Keratinocyte (primary cell): ENCODE results near the gene CHST12. TPM values are rescaled to one million over a fixed set of nuclear protein-coding genes. Genes with fewer than 3 reads are reported as not detected.

Source experiments
- DNase-seq: peaks from one replicate; pipeline ENCODE4 v3.0.0-alpha.2; 2011; ENCODE audit warnings: low read depth, missing footprints, low spot score
- FAIRE-seq: peaks from 2 replicates; lab custom pipeline; 2011; peaks lifted over from hg19 to GRCh38; lab: Jason Lieb, UNC
- H2AFZ ChIP-seq: 2 replicates; pipeline ENCODE4 v1.6.0; 2012; ENCODE audit warnings: low read length, control low read depth, inconsistent platforms; ENCODE audit not compliant: control insufficient read depth
- H3K27ac ChIP-seq: 2 replicates; pipeline ENCODE4 v1.5.1; 2011; ENCODE audit warnings: low read length; ENCODE audit not compliant: control insufficient read depth, insufficient read depth
- H3K27me3 ChIP-seq: 3 replicates; pipeline ENCODE4 v1.6.0; 2011; ENCODE audit warnings: low read length; ENCODE audit not compliant: control insufficient read depth, insufficient read depth; ENCODE audit errors: extremely low read depth
- H3K36me3 ChIP-seq, 2 experiments: 2 replicates in 1 of 2; 3 replicates in 1 of 2; pipeline ENCODE4 v1.5.1; 2011; ENCODE audit warnings: low read length in 2 of 2, mild to moderate bottlenecking in 1 of 2; ENCODE audit not compliant: control insufficient read depth in 2 of 2, insufficient read depth in 2 of 2; ENCODE audit errors: extremely low read depth in 1 of 2
- H3K4me1 ChIP-seq: 3 replicates; pipeline ENCODE4 v1.5.1; 2011; ENCODE audit warnings: low read length; ENCODE audit not compliant: control insufficient read depth, insufficient read depth; ENCODE audit errors: extremely low read depth
- H3K4me2 ChIP-seq: 3 replicates; pipeline ENCODE4 v1.6.0; 2011; ENCODE audit warnings: low read depth, low read length; ENCODE audit not compliant: control insufficient read depth, insufficient read depth; ENCODE audit errors: extremely low read depth
- H3K4me3 ChIP-seq, 3 experiments: fragments of 200-600 bp in 1 of 3; sonication (generic) in 1 of 3; 2 replicates in 2 of 3; 3 replicates in 1 of 3; pipeline ENCODE4 v1.5.1; 2011 to 2016; ENCODE audit warnings: low read length in 3 of 3, mild to moderate bottlenecking in 3 of 3, control low read depth in 2 of 3, inconsistent platforms in 1 of 3, low read depth in 1 of 3, mixed read lengths in 1 of 3, mixed run types in 1 of 3, moderate library complexity in 1 of 3; ENCODE audit not compliant: control insufficient read depth in 2 of 3, insufficient read depth in 2 of 3; ENCODE audit errors: extremely low read depth in 1 of 3
- H3K79me2 ChIP-seq: 2 replicates; pipeline ENCODE4 v1.6.0; 2012; ENCODE audit warnings: low read length; ENCODE audit not compliant: control insufficient read depth, insufficient read depth
- H3K9ac ChIP-seq: 3 replicates; pipeline ENCODE4 v1.6.0; 2011; ENCODE audit warnings: low read length; ENCODE audit not compliant: control insufficient read depth, insufficient read depth; ENCODE audit errors: extremely low read depth
- H3K9me1 ChIP-seq: 3 replicates; pipeline ENCODE4 v1.6.0; 2011; ENCODE audit warnings: low read length; ENCODE audit not compliant: control insufficient read depth, insufficient read depth; ENCODE audit errors: extremely low read depth
- H3K9me3 ChIP-seq: 2 replicates; pipeline ENCODE4 v1.5.1; 2012; ENCODE audit warnings: low read depth, low read length; ENCODE audit not compliant: control insufficient read depth
- H4K20me1 ChIP-seq: 3 replicates; pipeline ENCODE4 v1.6.0; 2011; ENCODE audit warnings: low read length; ENCODE audit not compliant: control insufficient read depth, insufficient read depth; ENCODE audit errors: extremely low read depth
- CTCF ChIP-seq, 3 experiments: IDR thresholded peaks in 1 of 3; conservative IDR thresholded peaks in 1 of 3; optimal IDR thresholded peaks in 1 of 3; 2 replicates in 2 of 3; 3 replicates in 1 of 3; pipeline versions ENCODE3 to v1.5.1; 2011; ENCODE audit warnings: low read length in 3 of 3, mild to moderate bottlenecking in 3 of 3, moderate library complexity in 2 of 3, control low read depth in 1 of 3, inconsistent platforms in 1 of 3; ENCODE audit not compliant: insufficient read depth in 2 of 3; ENCODE audit errors: extremely low read depth in 1 of 3
- EZH2 ChIP-seq: IDR thresholded peaks from one replicate; pipeline ENCODE4 v1.6.1; 2012; ENCODE audit warnings: inconsistent platforms, mild to moderate bottlenecking, low read length, moderate library complexity
- dilution Hi-C: fragments of 300-500 bp; cut with MboI; formaldehyde crosslinking; loops from one replicate; pipeline ENCODE4 v1.7.0; 2020; ENCODE audit warnings: low sequenced_read_pairs; ENCODE audit not compliant: extremely low pct_ligation_motif_present
- polyA plus RNA-seq, 5 experiments: library from polyadenylated mRNA; depleted of rRNA in 3 of 5; stranded (reverse) in 3 of 5; stranded (forward) in 1 of 5; unstranded in 1 of 5; fragments of >200 nt; gene quantifications; 1 replicate in 1 of 5; 2 replicates in 3 of 5; 3 replicates in 1 of 5; pipeline versions ENCODE4 v1.2.1 to v1.2.3, GENCODE V29; 2011 to 2012; ENCODE audit warnings: missing spikeins in 2 of 5, low read depth in 1 of 5, low replicate concordance in 1 of 5

CHST12 gene
- polyA plus RNA-seq, 1 donor (not counting 4 experiments of a cell fraction or from before 2014, with no cell fraction given), result 5.0 TPM

DNA sequence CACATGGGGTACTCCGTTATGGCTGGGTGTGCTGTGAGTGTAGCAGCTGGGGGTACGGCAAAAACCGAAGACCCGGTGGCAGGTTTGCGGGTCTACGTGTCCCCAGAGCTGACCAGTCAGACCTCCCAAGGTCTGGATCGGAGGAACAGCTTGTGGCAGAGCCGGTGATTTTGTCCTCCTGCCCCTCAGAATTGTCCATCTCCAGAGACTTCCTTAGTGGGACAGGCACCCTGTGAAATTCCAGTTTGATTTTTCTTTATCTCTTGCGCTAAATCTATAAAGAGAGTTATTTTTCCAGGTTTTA lies 47.8 kb upstream of the CHST12 start:
- Histone ChIP-seq H3K4me1 (peaks cover 27% of the 10 kb centered on the region), H3K9me1 (no peaks in the 10 kb centered on the region), H3K9ac (peak overlapping the region; percentile 100), H3K36me3 (peaks cover 8 to 36% of the 10 kb centered on the region in 2 experiments), H2AFZ (no peak overlapping the region), H3K4me2 (peak overlapping the region; percentile 97), H3K79me2 (peaks cover 64% of the 10 kb centered on the region), H3K9me3 (no peaks in the 10 kb centered on the region), H3K27me3 (no peaks in the 10 kb centered on the region), H3K27ac (peak overlapping the region; percentile 100), H3K4me3 (peak overlapping the region; percentile 83 to 86 (median 84)), H4K20me1 (peaks cover 22% of the 10 kb centered on the region)
- DNase-seq, result no peak
- no peak for TF ChIP-seq CTCF (optimal IDR thresholded peaks at IDR 0.05 in 1 of 3, IDR thresholded peaks at IDR 0.05 in 1 of 3, conservative IDR thresholded peaks at IDR 0.05 in 1 of 3; ENCODE audit: extremely low read depth in 1 of 3, insufficient read depth in 2 of 3, low read length in 3 of 3)
- no peak for TF ChIP-seq EZH2
- FAIRE-seq, result no peak
- dilution Hi-C loops, result no loop called here

DNA sequence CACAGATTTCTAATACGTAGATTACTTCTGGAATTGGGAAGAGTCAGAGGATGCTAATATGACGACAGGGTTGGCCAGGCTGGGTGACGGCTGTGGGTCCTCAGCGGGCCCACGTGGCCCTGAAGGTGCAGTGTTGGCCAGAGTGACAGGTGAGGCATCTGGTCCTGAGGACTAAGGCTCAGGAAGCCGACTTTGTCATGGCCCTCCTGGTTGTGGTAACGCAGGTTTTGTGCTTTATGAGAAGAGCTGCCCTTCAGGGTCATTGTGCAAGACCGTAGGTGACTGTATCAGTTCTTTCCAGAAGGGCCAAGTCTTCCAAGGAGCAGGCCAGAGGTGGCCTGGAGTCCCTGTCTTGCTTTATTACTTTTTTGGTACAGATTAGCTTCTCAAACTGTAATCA lies 46.2 kb upstream of the CHST12 start:
- H3K9ac ChIP-seq, result no peak overlapping the region
- no peak for DNase-seq
- no peaks in the 10 kb centered on the region for H3K27me3 ChIP-seq
- H3K9me1 ChIP-seq, result no peaks in the 10 kb centered on the region
- dilution Hi-C loops, result no loop called here
- H3K4me3 ChIP-seq, result no peak overlapping the region
- H3K79me2 ChIP-seq, result peaks cover 74% of the 10 kb centered on the region
- H3K36me3 ChIP-seq, result peaks cover 8 to 42% of the 10 kb centered on the region in 2 experiments
- H4K20me1 ChIP-seq, result peaks cover 26% of the 10 kb centered on the region
- peaks cover 28% of the 10 kb centered on the region for H3K4me1 ChIP-seq
- no peak for TF ChIP-seq EZH2
- TF ChIP-seq CTCF (optimal IDR thresholded peaks at IDR 0.05 in 1 of 3, IDR thresholded peaks at IDR 0.05 in 1 of 3, conservative IDR thresholded peaks at IDR 0.05 in 1 of 3; ENCODE audit: extremely low read depth in 1 of 3, insufficient read depth in 2 of 3, low read length in 3 of 3), result no peak
- no peaks in the 10 kb centered on the region for H3K9me3 ChIP-seq
- peak overlapping the region; percentile 97 for H3K4me2 ChIP-seq
- H3K27ac ChIP-seq, result no peak overlapping the region
- FAIRE-seq, result no peak
- H2AFZ ChIP-seq, result no peak overlapping the region
